T-helper 2 cell treated with Interferon-gamma antibody and Interleukin-4, amounts not matched to agents 5 μg/mL and 100 μg/mL, for 36 hours (primary cell): Measurements from ENCODE around the gene TUBB2B.

Source experiments
- DNase-seq: peaks from one replicate; pipeline ENCODE4 v3.0.0; 2021; ENCODE audit warnings: low spot score
- H3K27ac Mint-ChIP-seq: one replicate; pipeline ENCODE4 v1.8.0; 2021; ENCODE audit warnings: mild to moderate bottlenecking, mixed read lengths
- H3K27me3 Mint-ChIP-seq: one replicate; pipeline ENCODE4 v1.8.0; 2021; ENCODE audit warnings: low read depth, mixed read lengths
- H3K36me3 Mint-ChIP-seq: one replicate; pipeline ENCODE4 v1.8.0; 2021; ENCODE audit warnings: low read depth, mixed read lengths
- H3K4me1 Mint-ChIP-seq: one replicate; pipeline ENCODE4 v1.8.0; 2021; ENCODE audit warnings: low read depth, mixed read lengths
- H3K4me3 Mint-ChIP-seq: one replicate; pipeline ENCODE4 v1.8.0; 2022; ENCODE audit warnings: mild to moderate bottlenecking, moderate library complexity, mixed read lengths
- H3K9me3 Mint-ChIP-seq: one replicate; pipeline ENCODE4 v1.8.0; 2021; ENCODE audit warnings: mixed read lengths

TUBB2B gene

DNA sequence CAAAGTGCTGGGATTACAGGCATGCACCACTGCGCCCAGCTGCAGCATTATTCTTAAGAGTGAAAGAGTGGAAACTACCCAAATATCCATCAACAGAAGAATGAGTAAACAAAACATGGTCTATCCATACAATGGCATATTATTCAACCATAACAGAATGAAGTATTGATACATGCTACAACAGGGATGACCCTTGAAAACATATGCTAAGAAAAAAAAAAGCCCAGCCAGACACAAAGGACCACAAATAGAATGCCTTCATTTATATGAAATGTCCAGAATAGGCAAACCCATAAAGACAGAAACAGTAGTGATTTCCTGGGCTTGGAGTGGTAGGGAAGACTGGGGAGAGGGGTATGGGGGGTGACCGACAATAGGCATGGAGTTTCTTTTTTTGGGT, 7.1 kb downstream of the TUBB2B start:
- DNase-seq, result no peak
- Mint-ChIP-seq H3K4me1 (no peaks in the 10 kb centered on the region), H3K36me3 (no peaks in the 10 kb centered on the region), H3K9me3 (peaks cover 7% of the 10 kb centered on the region), H3K27me3 (peaks cover 39% of the 10 kb centered on the region), H3K27ac (no peak overlapping the region), H3K4me3 (no peak overlapping the region)

DNA sequence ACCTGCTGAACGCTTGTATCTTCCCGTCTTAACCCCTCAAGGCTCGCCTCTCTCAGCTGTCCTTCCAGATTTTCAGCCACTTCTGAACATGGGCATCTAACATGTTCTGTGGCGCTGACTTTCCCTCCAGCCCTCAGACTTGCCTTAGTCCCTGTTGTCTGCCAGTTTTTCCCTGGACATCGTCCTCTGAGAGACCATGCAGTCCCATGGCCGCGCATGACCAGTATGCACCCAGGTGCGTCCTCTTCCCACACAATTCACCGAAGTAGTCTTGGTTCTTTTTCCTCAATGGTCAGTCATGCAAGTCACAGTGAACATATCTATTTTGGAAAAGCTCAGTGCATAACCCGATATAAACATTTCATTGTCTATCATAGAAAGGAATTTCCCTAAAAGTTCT, 9.2 kb downstream of the TUBB2B start:
- no peak for DNase-seq
- Mint-ChIP-seq H3K27ac (no peak overlapping the region), H3K4me1 (no peaks in the 10 kb centered on the region), H3K36me3 (no peaks in the 10 kb centered on the region), H3K4me3 (no peak overlapping the region), H3K27me3 (peaks cover 32% of the 10 kb centered on the region), H3K9me3 (peaks cover 7% of the 10 kb centered on the region)

DNA sequence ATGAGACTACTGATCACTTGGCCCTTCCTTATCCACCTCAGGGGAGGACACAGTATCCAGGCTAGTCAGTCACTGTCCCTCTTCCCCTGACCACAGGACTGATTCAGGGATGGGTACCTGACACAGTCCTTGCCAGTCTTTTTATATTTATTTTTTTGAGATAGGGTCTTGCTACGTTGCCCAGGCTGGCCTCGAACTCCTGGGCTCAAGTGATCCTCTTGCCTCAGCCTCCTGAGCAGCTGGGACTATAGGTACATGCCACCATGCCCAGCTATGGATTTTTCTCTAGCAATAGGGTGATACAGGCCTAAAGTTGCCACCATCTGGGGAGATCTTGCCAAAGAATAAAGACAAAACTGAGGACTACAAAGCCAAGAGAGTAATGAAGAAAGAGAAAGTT, 10.2 kb downstream of the TUBB2B start:
- H3K4me3 Mint-ChIP-seq, result no peak overlapping the region
- H3K27me3 Mint-ChIP-seq, result peaks cover 35% of the 10 kb centered on the region
- H3K36me3 Mint-ChIP-seq, result no peaks in the 10 kb centered on the region
- H3K9me3 Mint-ChIP-seq, result peaks cover 6% of the 10 kb centered on the region
- H3K4me1 Mint-ChIP-seq, result no peaks in the 10 kb centered on the region
- H3K27ac Mint-ChIP-seq, result no peak overlapping the region
- no peak for DNase-seq

DNA sequence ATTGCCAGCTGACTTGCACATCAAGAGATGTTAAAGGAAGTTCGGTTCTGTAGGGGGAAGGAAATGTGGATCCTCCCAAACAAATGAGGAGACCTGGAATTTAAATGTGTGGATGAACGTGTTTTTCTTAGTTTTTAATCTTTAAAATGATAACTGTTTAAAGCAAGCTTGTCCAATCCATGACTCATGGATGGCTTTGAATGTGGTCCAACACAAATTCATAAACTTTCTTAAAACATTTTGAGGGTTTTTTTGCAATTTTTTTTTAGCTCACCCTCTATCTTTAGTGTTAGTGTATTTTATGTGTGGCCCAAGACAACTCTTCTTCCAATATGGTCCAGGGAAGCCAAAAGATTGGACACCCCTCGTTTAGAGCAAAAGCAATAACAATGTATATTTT, 12.6 kb downstream of the TUBB2B start:
- Mint-ChIP-seq H3K36me3 (no peaks in the 10 kb centered on the region), H3K4me1 (no peaks in the 10 kb centered on the region), H3K27me3 (peaks cover 36% of the 10 kb centered on the region), H3K9me3 (no peaks in the 10 kb centered on the region), H3K4me3 (no peak overlapping the region), H3K27ac (no peak overlapping the region)
- no peak for DNase-seq

DNA sequence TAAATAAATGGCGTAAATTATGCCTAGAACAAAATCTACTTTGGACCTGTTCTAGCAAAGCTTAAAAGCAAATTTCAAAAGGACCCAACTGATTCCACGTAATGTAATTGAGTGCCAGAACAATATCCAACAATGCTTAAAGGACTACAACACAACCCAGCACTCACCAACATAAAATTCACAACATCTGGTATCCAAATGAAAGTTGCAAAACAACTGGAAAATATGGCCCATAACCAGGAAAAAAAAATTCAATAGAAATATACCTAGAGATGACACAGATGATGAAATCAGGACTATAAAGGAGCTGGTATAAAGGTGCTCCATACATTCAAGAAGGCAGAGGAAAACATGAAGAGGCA, 14.1 kb downstream of the TUBB2B start:
- H3K27me3 Mint-ChIP-seq, result peaks cover 29% of the 10 kb centered on the region
- H3K4me1 Mint-ChIP-seq, result peaks cover 11% of the 10 kb centered on the region
- H3K4me3 Mint-ChIP-seq, result no peak overlapping the region
- no peak for DNase-seq
- no peak overlapping the region for H3K27ac Mint-ChIP-seq
- H3K9me3 Mint-ChIP-seq, result no peaks in the 10 kb centered on the region
- no peaks in the 10 kb centered on the region for H3K36me3 Mint-ChIP-seq

DNA sequence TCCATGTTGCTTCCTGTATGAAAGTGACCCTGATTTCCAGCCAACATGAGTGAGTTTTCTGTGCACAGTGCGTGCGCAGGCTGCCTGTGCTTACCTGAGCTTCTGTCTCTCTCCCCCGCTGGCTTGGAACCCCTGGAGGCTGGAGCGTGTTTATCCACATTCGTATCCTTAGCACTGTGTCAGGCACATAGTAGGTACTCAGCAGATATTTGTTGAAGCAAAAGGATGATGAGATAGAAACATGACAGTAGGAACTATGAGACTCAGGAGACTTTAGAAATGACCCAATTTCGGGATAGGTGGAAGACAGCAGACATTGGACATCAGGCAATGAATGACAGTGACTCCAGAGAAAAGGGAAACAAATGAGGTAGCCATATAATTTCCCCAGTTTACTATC, 15.2 kb downstream of the TUBB2B start:
- H3K27me3 Mint-ChIP-seq, result peaks cover 22% of the 10 kb centered on the region
- no peaks in the 10 kb centered on the region for H3K9me3 Mint-ChIP-seq
- H3K36me3 Mint-ChIP-seq, result no peaks in the 10 kb centered on the region
- H3K4me3 Mint-ChIP-seq, result no peak overlapping the region
- H3K4me1 Mint-ChIP-seq, result peaks cover 11% of the 10 kb centered on the region
- DNase-seq, result no peak
- H3K27ac Mint-ChIP-seq, result no peak overlapping the region

DNA sequence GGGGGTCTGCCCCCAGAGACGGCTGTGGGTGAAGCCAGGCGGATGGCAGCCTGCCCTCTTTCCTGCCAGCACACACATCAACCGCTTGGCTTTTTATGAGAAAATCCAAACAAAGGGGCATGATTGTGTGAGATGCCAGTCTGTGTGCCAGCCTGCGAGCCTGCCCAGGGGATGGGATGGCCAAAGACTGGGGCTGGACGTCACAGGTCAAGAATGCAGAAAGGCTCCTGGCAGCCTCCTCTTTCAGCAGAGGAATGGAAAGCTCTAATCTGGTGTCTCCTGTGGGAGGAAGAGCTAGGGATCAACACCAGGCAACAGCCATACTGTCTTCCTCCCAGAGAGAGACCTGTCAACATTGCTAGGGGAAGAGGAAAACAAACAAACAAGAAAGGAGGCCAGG, 15.8 kb downstream of the TUBB2B start:
- Mint-ChIP-seq H3K27me3 (peaks cover 22% of the 10 kb centered on the region), H3K27ac (no peak overlapping the region), H3K9me3 (no peaks in the 10 kb centered on the region), H3K4me1 (peaks cover 11% of the 10 kb centered on the region), H3K4me3 (no peak overlapping the region), H3K36me3 (no peaks in the 10 kb centered on the region)
- DNase-seq, result no peak

DNA sequence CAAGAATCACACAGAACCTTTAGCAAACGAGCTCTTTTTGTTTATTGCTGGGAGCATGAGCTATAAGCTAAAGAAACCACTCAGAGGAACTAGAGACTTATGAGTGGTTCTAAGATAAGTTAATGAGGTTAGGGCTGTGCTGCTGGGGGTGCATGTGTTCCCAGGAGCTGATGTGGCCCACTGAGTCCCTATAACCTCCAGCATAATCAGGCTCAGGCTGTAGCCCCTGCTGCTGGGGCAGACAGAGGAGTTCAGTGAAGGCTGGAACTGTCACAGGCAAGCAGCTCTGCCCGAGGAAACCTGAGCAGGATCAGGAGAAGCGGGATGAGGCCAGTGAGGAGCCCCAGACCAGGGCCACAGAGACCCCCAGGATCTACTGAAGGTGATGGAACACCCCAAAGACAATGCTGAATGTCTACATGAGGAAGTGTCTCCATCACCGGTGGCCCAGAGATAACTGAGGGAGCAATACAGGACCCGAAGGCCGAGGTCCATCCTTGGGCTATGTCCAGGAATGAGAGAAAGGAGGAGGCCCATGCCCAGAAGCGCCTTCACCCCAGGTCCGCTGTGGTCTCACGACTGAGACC, 17.3 kb downstream of the TUBB2B start:
- peaks cover 17% of the 10 kb centered on the region for H3K27me3 Mint-ChIP-seq
- no peak overlapping the region for H3K27ac Mint-ChIP-seq
- H3K9me3 Mint-ChIP-seq, result no peaks in the 10 kb centered on the region
- peaks cover 11% of the 10 kb centered on the region for H3K4me1 Mint-ChIP-seq
- DNase-seq, result no peak
- no peaks in the 10 kb centered on the region for H3K36me3 Mint-ChIP-seq
- no peak overlapping the region for H3K4me3 Mint-ChIP-seq

DNA sequence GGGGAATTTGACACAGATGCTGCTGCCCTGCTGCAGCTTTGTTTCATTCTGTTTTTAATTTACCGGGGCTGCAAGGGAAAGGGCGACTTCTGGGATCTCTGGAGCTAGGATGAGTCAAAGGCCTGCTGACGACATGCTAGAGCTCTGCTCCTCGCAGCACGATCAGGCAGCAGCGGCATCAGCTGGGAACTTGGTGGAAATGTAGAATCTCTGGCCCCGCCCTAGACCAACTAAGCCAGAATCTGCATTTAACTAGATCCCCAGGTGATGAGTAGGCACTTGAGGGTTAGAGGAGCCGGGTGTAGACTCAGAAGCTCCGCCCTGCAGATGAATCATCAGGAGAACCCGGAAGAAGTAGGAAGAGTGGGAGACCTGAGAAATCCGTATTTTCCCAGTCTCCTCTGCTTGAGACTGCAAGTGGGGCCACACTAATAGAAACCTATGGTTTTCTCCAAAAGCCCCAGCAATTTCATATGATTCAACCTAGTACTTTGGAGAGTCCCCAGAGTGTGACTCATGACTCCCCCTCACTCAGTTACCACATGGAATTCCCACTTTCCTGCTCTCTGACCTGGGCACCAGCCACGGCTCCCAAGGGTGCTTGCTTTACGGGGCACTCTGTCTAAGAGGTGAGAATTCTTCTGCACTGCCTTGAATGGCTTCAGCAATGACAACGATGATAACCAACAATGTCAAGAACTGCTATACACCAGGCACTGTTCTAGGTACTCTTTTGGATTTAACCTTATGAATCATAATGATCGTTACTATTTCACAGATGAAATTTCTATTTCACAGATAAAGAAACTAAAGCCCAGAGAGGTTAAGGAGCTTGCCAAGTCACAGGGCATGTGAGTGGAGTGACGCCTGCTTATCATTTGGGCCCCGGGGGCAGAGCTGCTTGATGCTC, 18.1 kb downstream of the TUBB2B start:
- H3K27me3 Mint-ChIP-seq, result peaks cover 14% of the 10 kb centered on the region
- peaks cover 11% of the 10 kb centered on the region for H3K4me1 Mint-ChIP-seq
- no peaks in the 10 kb centered on the region for H3K36me3 Mint-ChIP-seq
- H3K9me3 Mint-ChIP-seq, result no peaks in the 10 kb centered on the region
- no peak overlapping the region for H3K27ac Mint-ChIP-seq
- H3K4me3 Mint-ChIP-seq, result no peak overlapping the region
- peak; percentile 80 for DNase-seq

DNA sequence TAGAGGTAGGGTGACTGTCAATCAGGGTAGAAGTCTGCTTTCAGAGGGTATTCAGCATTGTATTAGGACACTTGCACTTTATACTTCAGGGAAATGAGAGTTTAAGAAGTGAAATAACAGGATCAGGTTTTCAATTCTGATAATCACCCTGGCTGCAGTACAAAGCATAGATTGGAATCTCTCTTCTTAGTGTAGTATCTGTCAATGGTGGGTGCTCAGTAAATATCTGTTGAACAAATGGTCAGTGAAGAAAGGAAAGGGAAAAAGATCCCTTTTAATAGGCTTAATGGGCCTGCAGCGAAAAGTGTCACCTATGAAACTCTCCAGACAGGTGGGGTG, 18.7 kb downstream of the TUBB2B start:
- Mint-ChIP-seq H3K27me3 (peaks cover 17% of the 10 kb centered on the region), H3K4me3 (no peak overlapping the region), H3K4me1 (peaks cover 11% of the 10 kb centered on the region), H3K36me3 (no peaks in the 10 kb centered on the region), H3K27ac (no peak overlapping the region), H3K9me3 (no peaks in the 10 kb centered on the region)
- DNase-seq, result no peak

DNA sequence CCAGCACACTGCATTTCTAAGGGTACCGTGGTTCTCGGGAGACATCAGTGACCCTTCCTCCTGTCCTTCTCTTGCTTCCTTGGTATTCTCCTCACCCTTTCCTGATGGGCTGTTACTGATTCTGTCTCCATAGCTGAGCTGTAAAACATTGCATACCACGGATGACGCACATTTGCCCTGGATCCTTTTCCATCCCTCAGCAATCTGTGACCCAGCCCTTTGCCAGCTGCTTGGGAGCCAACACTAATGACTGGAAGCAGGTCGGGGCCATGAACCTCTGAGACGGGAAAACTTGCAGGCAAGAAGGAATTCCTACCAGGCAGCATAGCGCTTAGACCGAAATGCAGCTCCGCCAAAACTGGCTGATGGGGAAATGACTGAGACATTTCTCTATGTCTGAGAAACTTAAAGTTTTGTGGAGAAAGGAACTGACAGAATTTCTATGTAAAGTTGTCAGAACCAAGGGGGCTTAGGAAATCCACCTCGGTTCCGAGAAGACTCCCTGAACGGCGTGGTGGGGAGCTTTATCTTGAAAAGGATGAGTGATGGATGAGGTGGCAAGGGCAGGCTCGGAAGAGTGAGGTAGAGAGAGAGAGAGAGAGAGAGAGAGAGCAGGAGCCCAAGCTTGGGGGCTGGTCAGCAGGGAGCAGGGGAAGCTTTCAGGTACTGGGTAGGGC, 19.2 kb downstream of the TUBB2B start:
- DNase-seq, result no peak
- H3K4me3 Mint-ChIP-seq, result no peak overlapping the region
- H3K9me3 Mint-ChIP-seq, result no peaks in the 10 kb centered on the region
- H3K27ac Mint-ChIP-seq, result no peak overlapping the region
- H3K36me3 Mint-ChIP-seq, result no peaks in the 10 kb centered on the region
- peaks cover 19% of the 10 kb centered on the region for H3K27me3 Mint-ChIP-seq
- peaks cover 11% of the 10 kb centered on the region for H3K4me1 Mint-ChIP-seq

DNA sequence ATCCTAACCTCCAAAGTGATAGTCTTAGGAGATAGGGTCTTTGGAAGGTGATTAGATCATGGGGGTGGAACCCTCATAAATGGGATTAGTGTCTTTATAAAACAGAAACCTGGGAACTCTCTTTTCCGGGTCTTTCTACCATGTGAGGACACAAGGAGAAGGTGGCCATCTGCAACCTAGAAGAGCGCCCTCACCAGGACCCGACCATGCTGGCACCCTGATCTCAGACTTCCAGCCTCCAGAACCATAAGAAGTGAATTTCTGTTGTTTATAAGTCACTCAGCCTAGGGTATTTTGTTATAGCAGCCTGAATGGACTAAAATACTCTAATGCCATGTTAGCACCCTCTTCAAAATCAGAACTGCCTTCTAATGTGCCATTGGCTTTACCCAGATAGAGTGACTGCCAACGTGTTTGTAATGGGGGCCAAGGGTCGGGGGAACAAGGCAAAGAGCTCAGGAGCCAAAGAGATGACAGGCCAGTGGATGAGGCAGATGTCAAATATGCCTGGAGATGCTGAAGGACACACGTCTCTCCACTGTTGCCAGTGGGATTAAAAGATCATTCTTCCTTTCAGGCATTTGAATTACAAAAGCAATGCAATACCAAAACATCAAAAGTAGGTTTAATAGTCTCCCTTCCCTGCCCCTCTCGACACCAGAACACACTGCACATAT, 21.0 kb downstream of the TUBB2B start:
- Mint-ChIP-seq H3K36me3 (no peaks in the 10 kb centered on the region), H3K9me3 (no peaks in the 10 kb centered on the region), H3K4me3 (no peak overlapping the region), H3K27me3 (peaks cover 14% of the 10 kb centered on the region), H3K4me1 (peaks cover 11% of the 10 kb centered on the region), H3K27ac (no peak overlapping the region)
- no peak for DNase-seq

DNA sequence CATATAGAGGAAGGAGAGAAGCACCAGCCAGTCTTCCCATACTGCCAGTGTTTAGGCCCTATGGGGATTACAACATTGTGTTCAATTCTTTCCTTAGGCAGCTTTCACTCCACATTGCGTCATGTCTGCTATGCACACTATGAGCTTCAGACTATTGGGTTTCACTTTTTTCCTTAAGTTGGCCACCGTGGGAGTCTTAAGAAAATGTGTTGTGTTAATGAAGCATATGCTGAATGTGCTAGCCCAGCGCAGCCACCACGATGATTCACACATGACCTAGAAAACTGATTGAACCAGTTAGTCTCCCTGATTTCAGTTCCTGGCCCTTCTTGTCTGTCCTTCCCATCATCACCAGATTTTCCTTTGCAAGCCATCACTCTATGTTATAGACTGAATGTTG, 21.5 kb downstream of the TUBB2B start:
- Mint-ChIP-seq H3K4me3 (no peak overlapping the region), H3K4me1 (peaks cover 11% of the 10 kb centered on the region), H3K36me3 (no peaks in the 10 kb centered on the region), H3K27ac (no peak overlapping the region), H3K9me3 (no peaks in the 10 kb centered on the region), H3K27me3 (peaks cover 14% of the 10 kb centered on the region)
- DNase-seq, result no peak

DNA sequence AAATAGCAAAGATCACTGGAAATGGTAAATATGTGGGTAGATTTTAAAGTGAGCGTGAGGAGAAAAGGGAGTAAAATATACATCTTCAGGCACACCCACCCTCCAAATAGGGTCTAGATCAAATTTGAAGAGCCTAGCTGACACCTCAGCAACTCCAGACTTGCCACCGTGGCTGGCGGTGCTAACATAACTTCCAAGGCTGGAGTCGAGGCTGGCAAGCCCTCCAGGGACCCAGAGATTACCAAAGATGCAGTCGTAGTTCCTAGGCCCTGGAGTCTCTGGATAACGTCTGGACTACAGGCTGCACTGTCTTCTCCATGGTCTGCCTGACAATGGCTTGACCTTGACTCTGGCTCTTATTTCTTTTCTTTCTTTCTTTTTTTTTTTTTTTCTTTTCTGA, 22.5 kb downstream of the TUBB2B start:
- Mint-ChIP-seq H3K27ac (no peak overlapping the region), H3K36me3 (no peaks in the 10 kb centered on the region), H3K9me3 (no peaks in the 10 kb centered on the region), H3K27me3 (peaks cover 19% of the 10 kb centered on the region), H3K4me1 (peaks cover 11% of the 10 kb centered on the region), H3K4me3 (no peak overlapping the region)
- no peak for DNase-seq
